A549 treated with DMSO at 1 μM for 4 hours (cell line): ENCODE results near the gene MAP3K9. TPM values are rescaled to one million over a fixed set of nuclear protein-coding genes. Genes with fewer than 3 reads are reported as not detected.

ENCODE experiments used
- total RNA-seq: library from RNA; stranded (reverse); fragments of 200-300 nt; extraction: Qiagen RNA extraction; gene quantifications from 5 replicates; pipeline ENCODE4 v1.2.3, GENCODE V29; 2022; ENCODE audit warnings: low read depth

Gene MAP3K9
- 4.3 to 5.5 TPM (median 4.9 TPM) in 5 replicates for total RNA-seq

GRCh38 chr14:70809225-70810219 lies at the start of gene MAP3K9:
Gene MAP3K9 (minus strand): TSS chr14:70809513. CDS start chr14:70809171, 342 bp downstream.

Other genes with a start within 250 kb of the MAP3K9 start
- 43.3 to 50.0 TPM (median 45.9 TPM) in 5 replicates for gene MED6, start 208.9 kb downstream of the MAP3K9 start, total RNA-seq
- gene TTC9, start 167.6 kb downstream of the MAP3K9 start, total RNA-seq = 1.7 to 2.6 TPM (median 2.0 TPM) in 5 replicates
- gene PCNX1, start 97.9 kb upstream of the MAP3K9 start, total RNA-seq = 13.2 to 20.9 TPM (median 16.1 TPM) in 5 replicates